GM18517 (cell line): Measurements from ENCODE around the gene BTBD18.
A peak's percentile ranks its signal among the peaks of the same experiment; 100 is the strongest.

Experiments used
- ATAC-seq: cut with Tn5 transposase; IDR thresholded peaks from one replicate; pipeline ENCODE4 v1.9.1; 2021; ENCODE audit warnings: mild to moderate bottlenecking, moderate library complexity; ENCODE audit not compliant: unreplicated experiment

The BTBD18 gene

GRCh38 chr11:57776577-57777210 is 25.1 kb upstream of the BTBD18 start:
- no peak for ATAC-seq

- no peak for ATAC-seq
Observed at GRCh38 chr11:57776031-57776521, 24.5 kb upstream of the BTBD18 start.

GRCh38 chr11:57775491-57775890 is 23.9 kb upstream of the BTBD18 start:
- no peak for ATAC-seq

- no peak for ATAC-seq
Observed at GRCh38 chr11:57773026-57773598, 21.5 kb upstream of the BTBD18 start.

- ATAC-seq, result no peak
Observed at GRCh38 chr11:57772562-57772961, 20.9 kb upstream of the BTBD18 start.

- ATAC-seq, result no peak
Observed at GRCh38 chr11:57771365-57771764, 19.7 kb upstream of the BTBD18 start.

GRCh38 chr11:57770793-57771192 is 19.2 kb upstream of the BTBD18 start:
- ATAC-seq, result no peak

- ATAC-seq, result no peak
Observed at GRCh38 chr11:57764972-57765371, 13.4 kb upstream of the BTBD18 start.

- ATAC-seq, result no peak
Observed at GRCh38 chr11:57764566-57764965, 12.9 kb upstream of the BTBD18 start.

GRCh38 chr11:57764021-57764420 is 12.4 kb upstream of the BTBD18 start:
- no peak for ATAC-seq

- no peak for ATAC-seq
Observed at GRCh38 chr11:57763568-57763967, 11.9 kb upstream of the BTBD18 start.

GRCh38 chr11:57762235-57762861 is 10.7 kb upstream of the BTBD18 start:
- no peak for ATAC-seq

- peak; percentile 88 for ATAC-seq
Observed at GRCh38 chr11:57761301-57762234, 9.9 kb upstream of the BTBD18 start, which contains the start of gene CTNND1. CTNND1 (plus strand) TSS chr11:57761802; CDS start chr11:57791479, 29,677 bp downstream.

GRCh38 chr11:57758174-57758573 is 6.6 kb upstream of the BTBD18 start:
- no peak for ATAC-seq

- ATAC-seq, result no peak
Observed at GRCh38 chr11:57752954-57753353, 1.3 kb upstream of the BTBD18 start.

GRCh38 chr11:57751176-57751575 is 443 bp downstream of the BTBD18 start:
- ATAC-seq, result no peak

- no peak for ATAC-seq
Observed at GRCh38 chr11:57746920-57747319, 4.7 kb downstream of the BTBD18 start.

- no peak for ATAC-seq
Observed at GRCh38 chr11:57745206-57745605, 6.4 kb downstream of the BTBD18 start.

- no peak for ATAC-seq
Observed at GRCh38 chr11:57744357-57744756, 7.3 kb downstream of the BTBD18 start.

- ATAC-seq, result no peak
Observed at GRCh38 chr11:57742087-57742452, 9.5 kb downstream of the BTBD18 start.
